NCI-H524 (cell line): ENCODE measurements around the gene GH2.
A peak's percentile ranks its signal among the peaks of the same experiment; 100 is the strongest.
"Not testable (repeated sequence)": the region's sequence is repeated elsewhere in the genome, so short reads cannot be mapped to it uniquely, and the experiment has no call there.

Source experiments
- DNase-seq, 2 experiments: peaks; one replicate each; lab custom pipeline; 2025; lab: John Stamatoyannopoulos, UW

The GH2 gene

DNA sequence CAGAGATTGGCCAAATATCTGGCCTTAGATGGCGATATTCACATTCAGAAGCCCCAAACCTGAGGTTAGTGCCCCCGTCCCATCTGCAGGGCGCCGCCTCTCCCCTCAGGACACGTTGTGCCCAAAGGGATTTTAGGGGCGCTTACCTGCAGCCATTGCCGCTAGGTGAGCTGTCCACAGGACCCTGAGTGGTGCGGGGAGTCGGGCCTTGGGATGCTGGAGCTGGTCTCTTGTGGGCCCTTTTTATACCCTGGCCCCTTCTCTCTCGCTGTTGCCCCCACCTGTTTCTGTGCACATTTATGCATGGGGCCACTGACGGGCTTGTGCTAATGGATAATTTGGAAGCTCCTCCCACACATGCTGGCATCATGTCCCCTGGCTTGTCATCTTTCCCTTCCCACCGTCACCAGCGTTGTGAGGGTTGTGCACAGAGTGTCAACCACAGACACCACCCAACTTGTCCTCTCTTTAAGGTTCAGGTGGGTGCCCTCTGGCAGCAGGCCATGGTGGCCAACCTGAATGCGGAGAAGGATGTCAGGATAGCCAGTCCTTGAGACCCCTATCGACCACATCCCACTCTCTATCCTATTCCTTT lies 29.4 kb upstream of the GH2 start, which contains the start of gene CSHL1:
Gene CSHL1, minus strand, starts transcription at position 218 of the 595 bp plus-strand sequence. Its CDS starts 62 bp downstream, at position 156.
- DNase-seq, result no peak

GRCh38 chr17:63910096-63910495 lies 28.4 kb upstream of the GH2 start:
- DNase-seq, result no peak

GRCh38 chr17:63909586-63909985 lies 27.8 kb upstream of the GH2 start:
- not testable (repeated sequence) for DNase-seq

- DNase-seq, result peak; percentile 33 to 64
Observed at GRCh38 chr17:63907161-63907778, 25.5 kb upstream of the GH2 start.

DNA sequence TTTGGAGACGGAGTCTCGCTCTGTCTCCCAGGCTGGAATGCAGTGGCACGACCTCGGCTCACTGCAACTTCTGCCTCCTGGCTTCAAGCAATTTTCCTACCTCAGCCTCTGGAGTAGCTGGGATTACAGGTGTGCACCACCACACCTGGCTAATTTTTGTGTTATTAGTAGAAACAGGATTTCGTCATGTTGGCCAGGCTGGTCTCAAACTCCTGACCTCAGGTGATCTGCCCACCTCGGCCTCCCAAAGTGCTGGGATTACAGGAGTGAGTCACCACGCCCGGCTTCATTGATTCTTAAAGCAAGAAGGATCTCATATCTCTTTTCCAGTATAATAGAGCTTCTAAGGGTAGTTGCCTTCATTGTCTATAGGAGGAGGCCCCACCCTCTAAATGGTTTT lies 23.1 kb upstream of the GH2 start:
- DNase-seq, result not testable (repeated sequence)

DNA sequence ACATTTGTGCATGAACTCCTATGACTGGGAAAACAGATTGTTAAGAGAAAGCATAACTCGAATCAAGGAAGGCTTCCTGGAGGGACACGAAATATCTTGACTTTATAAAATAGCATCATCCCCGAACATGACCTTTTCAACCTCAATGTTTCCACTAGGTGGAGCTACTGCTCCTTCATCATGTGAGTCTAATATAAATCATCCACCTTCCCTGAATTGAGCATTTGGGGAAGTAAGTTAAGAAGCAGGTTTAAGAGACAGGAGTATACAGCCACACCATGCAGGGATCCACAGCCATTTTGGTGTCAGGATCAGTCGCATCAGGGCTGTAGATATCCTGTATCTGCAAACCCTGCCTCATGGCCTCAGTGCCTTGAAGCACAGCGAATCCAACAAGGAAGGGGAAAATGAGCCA lies 22.1 kb upstream of the GH2 start:
- DNase-seq, result peak in 1 of 2 experiments; percentile 14

- DNase-seq, result peak; percentile 92 to 98
Observed at GRCh38 chr17:63901971-63902370, 20.2 kb upstream of the GH2 start.

- not testable (repeated sequence) for DNase-seq
Observed at GRCh38 chr17:63898899-63899798, 17.4 kb upstream of the GH2 start.

DNA sequence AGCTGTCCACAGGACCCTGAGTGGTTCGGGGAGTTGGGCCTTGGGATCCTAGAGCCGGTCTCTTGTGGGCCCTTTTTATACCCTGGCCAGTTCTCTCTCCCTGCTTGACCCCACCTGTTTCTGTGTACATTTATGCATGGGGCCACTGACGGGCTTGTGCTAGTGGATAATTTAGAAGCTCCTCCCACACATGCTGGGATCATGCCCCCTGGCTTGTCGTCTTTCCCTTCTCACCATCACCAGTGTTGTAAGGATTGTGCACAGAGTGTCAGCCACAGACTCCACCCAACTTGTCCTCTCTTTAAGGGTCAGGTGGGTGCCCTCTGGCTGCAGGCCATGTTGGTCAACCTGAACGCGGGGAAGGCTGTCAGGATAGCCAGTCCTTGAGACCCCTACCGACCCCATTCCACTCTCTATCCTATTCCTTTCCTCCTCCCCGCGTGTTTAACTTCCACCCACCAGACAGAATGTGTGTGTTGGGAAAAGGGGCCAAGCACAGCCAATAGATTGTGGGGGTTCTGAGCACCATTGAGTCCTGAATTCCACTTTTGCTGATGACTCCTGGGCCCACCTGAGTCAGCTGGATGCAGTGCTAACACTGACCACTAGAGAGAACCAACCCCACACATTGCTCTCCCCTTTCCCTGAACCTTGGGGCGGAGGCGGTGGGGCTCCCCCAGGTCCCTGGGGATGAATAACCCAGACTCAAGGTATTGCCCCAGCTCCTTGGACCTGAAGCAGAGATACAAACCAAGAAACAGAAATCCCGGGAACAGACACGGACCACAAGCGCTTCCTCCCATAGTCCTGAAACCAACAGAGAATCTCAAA lies 15.0 kb upstream of the GH2 start, which contains the start of gene CSH1:
Gene CSH1, minus strand, starts transcription at position 51 of the 831 bp plus-strand sequence. CDS start 63 bp downstream, outside the sequence.
- not testable (repeated sequence) for DNase-seq

GRCh38 chr17:63894821-63895220 lies 13.1 kb upstream of the GH2 start:
- DNase-seq, result not testable (repeated sequence)

DNA sequence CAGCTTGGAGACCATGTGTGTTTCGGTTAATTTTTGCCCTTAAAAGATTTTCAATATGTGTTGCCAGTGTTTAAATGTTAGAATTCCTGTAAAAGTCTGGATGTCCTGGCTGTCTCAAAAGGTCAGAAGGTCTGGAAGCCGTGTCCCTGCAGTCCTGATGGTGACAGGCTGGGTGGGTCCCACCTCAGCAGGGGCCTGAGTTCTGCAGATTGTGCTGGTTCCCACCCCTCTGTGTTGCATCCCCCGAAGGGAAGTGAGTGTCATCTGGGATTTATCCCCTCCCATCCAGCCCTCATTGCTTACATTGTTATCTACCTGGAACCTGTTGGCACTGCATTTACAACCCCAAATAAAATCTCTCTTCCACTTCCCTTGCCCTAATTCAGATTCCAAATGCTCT lies 12.3 kb upstream of the GH2 start:
- not testable (repeated sequence) for DNase-seq

DNA sequence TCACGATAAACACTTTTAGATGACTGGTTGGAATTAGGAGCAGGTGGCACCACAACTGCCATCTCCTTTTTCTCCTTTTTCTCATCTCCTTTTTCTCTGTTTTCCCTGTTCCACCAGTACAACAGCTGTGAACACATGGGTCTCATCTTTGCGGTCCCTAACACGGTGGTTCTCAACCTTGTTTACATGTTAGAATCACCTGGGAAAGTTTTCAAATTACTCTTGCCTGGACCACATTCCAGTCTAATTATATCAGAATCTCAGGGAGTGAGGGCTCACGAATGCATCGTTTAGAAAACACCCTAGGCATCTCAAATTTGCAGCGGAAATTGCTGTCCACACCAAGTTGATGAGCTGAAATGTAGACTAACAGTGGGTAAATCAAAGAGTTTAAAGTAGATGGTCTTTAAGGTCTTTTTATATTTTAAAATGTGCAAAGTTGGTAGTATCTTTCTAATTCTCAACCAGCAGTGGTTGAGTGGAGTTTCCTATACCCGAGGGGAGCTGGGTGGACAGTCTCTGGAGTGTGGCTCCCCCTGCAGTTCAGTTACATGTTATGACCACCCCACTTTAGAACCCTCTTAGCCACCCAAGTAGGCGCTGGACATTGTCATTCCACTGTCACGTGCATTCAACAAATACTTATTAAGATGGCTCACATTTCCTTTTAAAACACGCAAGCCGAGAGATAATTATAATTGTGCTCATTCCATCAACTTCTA lies 10.7 kb upstream of the GH2 start:
- not testable (repeated sequence) for DNase-seq

GRCh38 chr17:63889026-63889848 lies 7.5 kb upstream of the GH2 start:
- DNase-seq, result peak; percentile 76 to 83

DNA sequence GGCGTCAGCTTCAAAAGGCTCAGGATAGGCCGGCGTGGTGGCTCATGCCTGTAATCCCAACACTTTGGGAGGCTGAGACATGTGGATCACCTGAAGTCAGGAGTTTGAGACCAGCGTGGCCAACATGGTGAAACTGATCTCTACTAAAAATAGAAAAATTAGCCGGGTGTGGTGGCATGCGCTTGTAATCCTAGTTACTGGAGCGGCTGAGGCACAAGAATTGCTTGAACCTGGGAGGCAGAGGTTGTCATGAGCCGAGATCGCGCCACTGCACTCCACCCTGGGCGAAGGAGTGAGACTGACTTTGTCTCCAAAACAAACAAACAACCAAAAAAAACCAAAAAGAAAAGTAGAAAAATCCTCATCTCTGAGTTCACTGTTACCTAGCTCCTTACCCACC lies 3.4 kb upstream of the GH2 start:
- not testable (repeated sequence) for DNase-seq

- not testable (repeated sequence) for DNase-seq
Observed at GRCh38 chr17:63882626-63883126, 932 bp upstream of the GH2 start.

- DNase-seq, result peak in 1 of 2 experiments; percentile 8
Observed at GRCh38 chr17:63881337-63881736, 407 bp downstream of the GH2 start.

- no peak for DNase-seq
Observed at GRCh38 chr17:63880706-63881105, 1.0 kb downstream of the GH2 start.

DNA sequence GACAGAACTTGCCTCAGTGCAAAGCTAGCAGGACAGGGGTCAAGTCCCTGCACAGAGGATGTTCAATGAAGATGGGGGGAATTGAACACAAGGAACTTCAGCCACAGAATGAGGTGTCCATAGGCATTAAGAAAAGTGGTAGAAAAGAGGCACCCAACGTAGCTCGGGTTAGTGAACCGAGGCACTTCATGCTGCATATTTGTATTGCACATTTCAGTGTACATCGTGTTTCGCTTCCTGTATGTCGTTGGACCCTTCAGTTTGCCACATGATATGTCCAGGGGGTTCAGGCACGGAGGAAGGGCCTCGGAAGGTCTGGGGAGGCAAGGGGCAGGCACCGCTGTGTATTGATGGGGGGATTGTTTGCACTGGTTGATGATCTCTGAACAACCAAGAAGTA lies 3.3 kb downstream of the GH2 start:
- not testable (repeated sequence) for DNase-seq

- not testable (repeated sequence) for DNase-seq
Observed at GRCh38 chr17:63874693-63875092, 7.1 kb downstream of the GH2 start.
